H1 (cell line): ENCODE measurements around the gene FOXL2. TPM values are rescaled to one million over a fixed set of nuclear protein-coding genes. Genes with fewer than 3 reads are reported as not detected.

Experiments used
- ATF2 ChIP-seq: IDR thresholded peaks from 2 replicates; pipeline ENCODE4 v1.6.1; 2012; ENCODE audit warnings: low read length, inconsistent platforms
- CHD2 ChIP-seq: IDR thresholded peaks from 2 replicates; pipeline ENCODE4 v1.6.1; 2012; ENCODE audit warnings: low read length, improper control_type of control experiment
- CREB1 ChIP-seq: IDR thresholded peaks from 2 replicates; pipeline ENCODE4 v1.6.1; 2012; ENCODE audit warnings: inconsistent platforms
- CTBP2 ChIP-seq: IDR thresholded peaks from 2 replicates; pipeline ENCODE4 v1.7.0; 2011; ENCODE audit warnings: borderline replicate concordance, mild to moderate bottlenecking, moderate library complexity, mixed read lengths, low read length; ENCODE audit not compliant: insufficient read depth, insufficient read length
- EZH2 ChIP-seq: fragments of 200-600 bp; sonication (generic); IDR thresholded peaks from 2 replicates; pipeline ENCODE4 v1.7.1; 2012; ENCODE audit warnings: low read depth, mild to moderate bottlenecking, moderate library complexity, low read length, inconsistent platforms; ENCODE audit not compliant: severe bottlenecking
- GTF2F1 ChIP-seq: IDR thresholded peaks from 2 replicates; pipeline ENCODE4 v1.6.1; 2012; ENCODE audit warnings: low read depth, low read length, improper control_type of control experiment, borderline replicate concordance
- KDM4A ChIP-seq: IDR thresholded peaks from one replicate; pipeline ENCODE4 v1.7.1; 2012; ENCODE audit warnings: low read depth, mild to moderate bottlenecking, moderate library complexity, low read length, inconsistent platforms; ENCODE audit not compliant: severe bottlenecking
- KDM5A ChIP-seq: fragments of 200-600 bp; IDR thresholded peaks from 2 replicates; pipeline ENCODE4 v1.7.1; 2012; ENCODE audit warnings: mild to moderate bottlenecking, low read length, inconsistent platforms, mixed read lengths
- NANOG ChIP-seq: IDR thresholded peaks from 2 replicates; pipeline ENCODE4 v1.6.1; 2011; ENCODE audit warnings: low read length, low read depth, mild to moderate bottlenecking, inconsistent platforms; ENCODE audit not compliant: insufficient read depth, poor library complexity, severe bottlenecking
- RNF2 ChIP-seq: fragments of 200-900, 300-1000 bp; sonication (generic); IDR thresholded peaks from 2 replicates; pipeline ENCODE4 v1.7.1; 2016; ENCODE audit warnings: borderline replicate concordance, low read depth, mild to moderate bottlenecking, antibody characterized with exemption, low read length; ENCODE audit not compliant: poor library complexity, severe bottlenecking; ENCODE audit errors: missing control alignments
- SIN3A ChIP-seq, 2 experiments: IDR thresholded peaks in 1 of 2; conservative IDR thresholded peaks in 1 of 2; 2 replicates each; pipeline ENCODE4 v1.6.1; 2011 to 2012; ENCODE audit warnings: low read length in 2 of 2, improper control_type of control experiment in 1 of 2, low read depth in 1 of 2, mild to moderate bottlenecking in 1 of 2
- SIX5 ChIP-seq: IDR thresholded peaks from 2 replicates; pipeline ENCODE4 v1.6.1; 2011; ENCODE audit warnings: mild to moderate bottlenecking, low read depth, low read length
- TAF7 ChIP-seq: optimal IDR thresholded peaks from 2 replicates; pipeline ENCODE3; 2011; ENCODE audit warnings: low read depth, mild to moderate bottlenecking, inconsistent platforms, low read length, moderate library complexity, borderline replicate concordance
- TEAD4 ChIP-seq: IDR thresholded peaks from 2 replicates; pipeline ENCODE4 v1.6.1; 2012; ENCODE audit warnings: low read depth, low read length, inconsistent platforms, mixed read lengths
- polyA plus RNA-seq, 7 experiments: library from polyadenylated mRNA; depleted of rRNA in 3 of 7; stranded (reverse) in 5 of 7; unstranded in 2 of 7; fragments of >200 nt in 5 of 7; fragments of 200-250 nt in 2 of 7; gene quantifications; 1 replicate in 5 of 7; 2 replicates in 1 of 7; 4 replicates in 1 of 7; pipeline versions ENCODE4 v1.2.1 to v1.2.3, GENCODE V29; 2011 to 2013; ENCODE audit warnings: missing spikeins in 2 of 7, mixed read lengths in 2 of 7
- total RNA-seq: library from RNA; stranded (reverse); fragmentation: NEBNext Ultra II Directional; extraction: Animal tissue kit (Norgen Biotek cat#: 25700); gene quantifications from 2 replicates; pipeline ENCODE4 v1.2.1, GENCODE V29; 2021

FOXL2 gene
- total and polyA plus RNA-seq, 2 of the 8 experiments (the other 6 are each of a cell fraction or from before 2014, with no cell fraction given), result 0.59 to 2.4 TPM

GRCh38 chr3:138944929-138945708 is 1.8 kb downstream of the FOXL2 start (continued):
- TF ChIP-seq TEAD4, result peak; percentile 27; the same call in 1 of the 2 replicates
- peak; percentile 75 for TF ChIP-seq RNF2
- TF ChIP-seq CREB1, result peak; percentile 79
- TF ChIP-seq KDM4A, result peak; percentile 67
- no peak for TF ChIP-seq KDM5A
- TF ChIP-seq SIX5, result no peak
- no peak for TF ChIP-seq TAF7
- no peak for TF ChIP-seq CHD2
- TF ChIP-seq NANOG, result no peak
- no peak for TF ChIP-seq ATF2
- TF ChIP-seq CTBP2, result peak; percentile 96
- TF ChIP-seq EZH2, result peak; percentile 84
- 0 out of 4 replicates have a peak, but pooled peaks of 1 of the 2 experiments have one; percentile 10 for TF ChIP-seq SIN3A (conservative IDR thresholded peaks at IDR 0.05 in 1 of 2, IDR thresholded peaks at IDR 0.05 in 1 of 2; ENCODE audit: low read depth in 1 of 2, low read length in 2 of 2)
- TF ChIP-seq GTF2F1, result no peak
